HG02571 (cell line): ENCODE data around the gene FBXO15.

ENCODE experiments used
- ATAC-seq: cut with Tn5 transposase; IDR thresholded peaks from one replicate; pipeline ENCODE4 v1.9.1; 2021; ENCODE audit warnings: mild to moderate bottlenecking, moderate library complexity; ENCODE audit not compliant: unreplicated experiment

The FBXO15 gene

DNA sequence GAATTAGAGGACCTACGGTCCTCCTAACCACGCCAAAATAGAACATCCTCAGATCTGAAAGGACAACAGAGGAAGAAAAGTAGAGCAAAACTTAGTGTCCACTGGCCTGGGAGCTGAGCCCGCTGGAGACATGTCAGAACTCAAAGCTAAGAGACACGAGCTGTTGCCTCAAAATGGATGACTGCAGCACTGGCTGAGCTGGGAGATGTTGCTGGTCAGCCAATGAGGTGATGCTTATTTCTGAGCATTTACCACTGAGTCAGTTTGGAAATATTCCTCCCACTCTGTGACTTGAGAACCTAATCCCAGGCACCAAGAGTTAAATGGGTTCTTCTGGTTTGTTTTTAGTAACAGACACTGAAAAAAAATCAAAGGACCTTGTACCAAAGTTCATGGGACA, 32.6 kb downstream of the FBXO15 start:
- ATAC-seq, result no peak

DNA sequence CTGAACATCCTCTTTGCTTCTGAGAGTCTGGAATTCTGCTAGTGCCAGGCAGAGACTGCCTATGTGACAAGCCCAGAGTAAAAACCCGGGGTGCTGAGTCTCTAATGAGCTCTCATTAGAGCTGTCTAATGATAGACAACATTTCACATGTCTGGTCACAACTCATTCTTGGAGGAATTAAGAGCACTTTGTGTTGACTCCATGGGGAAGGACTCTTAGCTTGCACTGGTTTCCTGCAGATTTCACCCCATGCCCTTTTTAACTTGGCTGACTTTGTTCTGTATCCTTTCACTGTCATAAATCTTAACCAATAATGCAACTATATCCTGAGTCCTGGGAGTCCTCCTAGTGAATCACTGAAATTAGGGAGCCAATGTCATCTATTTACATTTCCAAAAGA, 33.5 kb downstream of the FBXO15 start:
- ATAC-seq, result no peak

DNA sequence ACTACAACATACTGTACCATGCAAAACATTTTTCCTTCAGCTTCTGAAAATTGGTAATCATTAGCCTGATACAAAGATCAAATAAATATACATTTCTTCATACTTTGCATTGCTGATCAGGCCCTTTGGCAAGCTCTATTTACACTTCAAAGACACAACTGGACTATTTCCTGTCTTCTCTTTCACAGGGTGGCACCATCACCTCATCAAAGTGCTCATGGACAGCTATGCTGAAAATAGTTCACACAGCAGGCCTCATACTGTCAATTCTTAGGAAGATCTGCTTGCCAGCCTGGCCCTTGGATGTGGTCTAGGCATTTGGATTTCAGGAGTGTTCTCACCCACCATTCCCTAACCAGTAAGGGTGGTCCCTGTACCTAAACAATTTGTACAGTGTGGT, 33.9 kb downstream of the FBXO15 start:
- ATAC-seq, result no peak

DNA sequence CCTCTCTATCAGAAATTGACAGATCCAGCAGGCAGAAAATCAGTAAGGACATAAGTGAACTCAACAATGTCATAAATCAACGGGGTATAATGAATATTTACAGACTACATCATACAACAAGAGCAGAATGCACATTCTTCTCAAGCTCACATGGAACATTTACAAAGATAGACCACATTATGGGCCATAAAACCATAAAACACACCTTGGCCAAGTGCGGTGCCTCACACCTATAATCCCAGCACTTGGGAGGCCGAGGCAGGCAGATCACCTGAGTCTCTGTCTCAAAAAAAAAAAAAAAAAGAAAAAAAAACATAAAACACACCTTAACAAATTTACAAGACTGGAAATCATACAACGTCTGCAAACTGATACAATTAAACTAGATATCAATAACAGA, 36.7 kb downstream of the FBXO15 start:
- ATAC-seq, result no peak

DNA sequence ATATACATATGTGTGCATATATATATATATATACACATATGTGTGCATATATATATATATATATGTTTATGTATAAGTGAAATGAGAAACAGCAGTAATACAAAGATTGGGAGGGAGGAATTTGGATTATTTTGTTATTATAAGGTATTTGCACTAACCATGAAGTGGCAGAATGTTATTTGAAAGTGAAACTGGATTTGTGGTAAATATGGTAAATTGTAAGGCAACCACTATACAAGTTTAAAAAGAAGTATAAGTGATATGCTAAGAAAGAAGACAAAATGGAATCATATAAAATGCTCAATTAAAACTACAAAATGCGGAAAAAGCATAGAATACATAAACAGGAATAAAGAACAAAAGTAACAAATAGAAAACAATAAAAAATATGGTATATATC, 37.5 kb downstream of the FBXO15 start:
- no peak for ATAC-seq

DNA sequence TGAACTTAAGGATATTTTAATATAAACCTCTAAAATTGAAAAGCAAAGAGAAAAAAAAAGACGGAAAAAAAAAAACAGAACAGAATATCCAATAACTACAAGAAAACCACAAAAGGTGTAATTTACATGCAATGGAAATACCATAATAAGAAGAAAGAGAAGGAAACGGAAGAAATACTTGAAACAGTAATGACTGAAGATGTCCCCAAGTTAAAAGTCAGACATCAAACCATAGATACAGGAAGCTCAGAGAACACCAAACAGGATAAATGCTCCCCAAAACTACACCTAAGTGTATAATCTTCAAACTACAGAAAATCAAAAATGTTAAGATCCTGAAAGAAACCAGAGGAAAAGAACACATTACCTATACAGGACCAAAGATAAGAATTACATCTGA, 39.2 kb downstream of the FBXO15 start:
- ATAC-seq, result no peak

DNA sequence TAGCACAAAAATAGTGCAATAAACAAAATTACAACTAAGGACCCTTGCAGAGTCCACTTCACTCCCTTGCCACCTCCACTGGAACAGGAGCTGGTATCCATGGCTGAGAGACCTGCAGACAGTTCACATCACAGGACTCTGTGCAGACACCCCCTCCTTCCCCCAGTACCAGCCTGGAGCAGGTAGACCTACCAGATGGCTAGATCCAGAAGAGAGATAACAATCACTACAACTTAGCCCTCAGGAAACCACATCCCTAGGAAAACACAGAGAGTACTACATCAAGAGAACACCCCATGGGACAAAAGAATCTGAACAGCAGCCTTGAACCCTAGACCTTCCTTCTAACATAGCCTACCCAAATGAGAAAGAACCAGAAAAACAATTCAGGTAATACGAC, 49.8 kb downstream of the FBXO15 start:
- ATAC-seq, result no peak

DNA sequence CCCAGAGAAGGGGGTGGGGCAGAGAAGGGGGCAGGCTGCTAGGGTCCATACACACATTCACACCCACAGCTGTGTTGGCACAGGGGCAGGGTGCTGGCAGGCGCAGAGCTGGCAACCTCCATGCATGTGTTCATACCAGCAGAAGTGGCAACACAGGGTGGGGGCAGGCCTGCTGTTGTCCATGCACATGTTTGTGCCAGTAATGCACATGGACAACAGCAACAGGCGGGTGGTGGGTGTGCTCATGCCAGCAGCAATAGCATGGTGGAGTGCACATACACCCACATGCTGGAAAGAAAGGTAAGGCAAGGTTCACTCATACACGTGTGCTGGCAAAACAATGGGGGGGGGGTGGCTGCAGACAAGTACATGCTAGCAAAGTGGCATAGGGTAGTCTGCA, 54.7 kb downstream of the FBXO15 start:
- no peak for ATAC-seq

DNA sequence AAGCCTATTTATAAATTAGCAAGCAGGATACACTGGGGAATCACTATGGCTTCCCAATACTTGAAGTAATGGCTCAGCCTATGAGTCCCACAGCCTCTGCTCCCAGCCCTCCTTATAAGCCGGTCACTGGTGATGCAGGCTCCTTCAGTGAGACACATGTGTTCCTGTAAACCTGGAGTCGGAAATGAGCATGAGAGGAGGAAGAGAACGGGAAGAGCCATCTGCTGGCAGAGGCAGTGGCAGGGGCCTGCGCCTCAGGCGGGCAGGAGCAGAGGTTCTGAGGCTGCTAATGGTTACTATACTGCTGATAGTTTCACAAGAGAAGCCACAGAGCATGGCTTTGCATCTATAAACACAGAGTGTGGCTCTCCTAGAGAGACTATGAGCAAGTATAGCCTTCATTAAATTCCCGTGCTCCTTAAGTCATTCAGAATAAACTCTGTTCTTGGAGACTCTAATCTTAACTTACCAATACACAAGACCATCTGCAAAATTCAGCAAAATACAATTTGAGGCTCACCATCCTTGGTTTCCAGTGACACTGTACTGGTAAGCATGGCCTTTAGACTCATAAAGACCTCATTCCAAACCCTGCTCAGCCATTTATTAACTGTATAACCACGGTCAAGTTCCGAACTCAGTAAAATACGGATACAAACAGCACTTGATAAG, 63.3 kb downstream of the FBXO15 start:
- ATAC-seq, result no peak

DNA sequence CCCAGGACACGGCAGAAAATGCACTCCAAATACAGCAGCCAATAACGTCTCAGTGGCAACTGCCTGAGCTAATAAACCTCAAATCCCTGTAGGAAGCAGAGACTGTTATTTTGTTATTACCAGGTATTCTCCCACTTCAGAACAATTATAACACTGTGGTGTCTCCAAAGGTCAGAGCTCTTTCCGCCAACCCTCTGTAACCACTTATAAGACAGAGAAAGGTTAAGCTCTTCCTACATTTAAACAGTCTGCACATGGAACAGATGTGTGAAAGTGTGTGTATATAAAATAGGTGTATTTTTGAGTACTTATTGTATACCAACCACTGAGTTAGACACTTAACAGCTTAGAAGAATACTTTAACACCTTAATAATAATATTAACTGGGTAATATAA, 64.1 kb downstream of the FBXO15 start:
- ATAC-seq, result no peak

DNA sequence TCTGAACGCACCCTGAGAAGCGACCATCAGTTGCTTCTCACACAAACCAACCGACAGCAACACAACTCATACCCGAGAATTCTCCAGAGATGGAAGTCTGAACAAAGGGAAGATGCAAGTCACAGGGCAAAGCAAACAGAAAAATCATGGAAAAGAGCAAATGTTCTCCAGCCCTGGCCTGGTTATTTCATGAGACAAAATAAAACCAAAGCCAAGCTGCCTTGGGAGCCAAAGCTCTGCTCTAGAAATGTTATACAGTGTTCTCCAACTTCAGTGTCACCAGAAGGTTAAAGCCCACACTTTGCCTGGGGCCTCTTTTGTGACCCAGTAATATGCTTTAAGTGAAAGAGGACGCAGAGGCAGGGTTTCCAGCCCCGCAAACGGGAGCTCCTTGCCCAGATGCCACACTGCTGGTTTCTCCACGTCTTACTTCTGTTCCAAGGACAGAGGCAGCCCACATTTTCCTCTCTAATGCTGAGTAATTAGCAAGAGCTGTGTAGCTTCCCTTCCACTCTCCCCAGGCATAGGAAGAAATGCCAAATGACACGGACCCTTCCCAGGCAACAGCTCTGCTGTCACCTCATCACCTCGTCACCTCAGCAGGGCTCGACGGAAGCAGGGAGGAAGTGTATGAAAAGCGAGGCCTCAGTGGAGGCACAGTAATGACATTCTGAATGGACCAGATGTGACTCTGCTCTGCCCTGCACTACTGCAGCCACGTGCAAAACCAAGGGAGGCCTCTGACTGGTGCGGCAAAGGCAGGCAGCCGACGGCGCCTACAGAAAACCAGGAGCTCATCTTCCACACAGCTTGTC, 64.7 kb downstream of the FBXO15 start:
- no peak for ATAC-seq

DNA sequence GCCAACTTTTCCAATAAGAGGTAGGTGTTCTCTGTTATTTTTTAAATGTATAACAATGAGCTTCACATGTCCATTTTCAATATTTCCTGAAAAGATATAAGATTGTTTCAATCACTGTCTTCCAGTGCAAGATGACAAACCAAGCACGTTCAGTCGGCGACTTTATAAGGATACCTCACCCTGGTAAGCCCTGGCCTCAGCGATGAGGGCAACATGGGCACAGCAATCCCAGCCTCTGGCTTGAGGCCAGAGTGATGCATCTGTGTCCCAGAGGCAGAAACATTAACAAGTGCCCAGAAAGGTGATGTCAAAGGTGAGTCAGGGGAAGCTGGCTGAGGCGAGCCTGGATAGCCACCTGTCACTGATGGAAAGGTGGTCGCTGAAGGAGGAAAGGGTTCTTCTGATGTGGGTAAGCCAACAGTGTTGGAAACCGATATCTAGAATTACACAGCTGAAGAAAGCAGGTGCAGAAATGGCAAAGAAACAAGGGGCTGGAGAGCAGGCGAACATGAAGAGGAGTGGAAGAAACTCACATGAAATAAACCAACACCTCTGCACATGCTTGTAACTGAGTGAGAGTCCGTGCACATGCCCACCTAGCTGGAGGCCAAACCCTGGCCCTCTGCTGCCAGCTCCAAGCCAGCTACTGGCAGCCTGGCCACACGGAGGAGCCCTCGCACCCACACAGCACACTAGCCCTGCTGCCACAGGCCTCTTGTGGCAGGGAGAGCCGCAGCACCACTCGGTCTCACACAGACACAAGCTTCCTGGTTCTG, 65.5 kb downstream of the FBXO15 start:
- peak; percentile 88 for ATAC-seq

DNA sequence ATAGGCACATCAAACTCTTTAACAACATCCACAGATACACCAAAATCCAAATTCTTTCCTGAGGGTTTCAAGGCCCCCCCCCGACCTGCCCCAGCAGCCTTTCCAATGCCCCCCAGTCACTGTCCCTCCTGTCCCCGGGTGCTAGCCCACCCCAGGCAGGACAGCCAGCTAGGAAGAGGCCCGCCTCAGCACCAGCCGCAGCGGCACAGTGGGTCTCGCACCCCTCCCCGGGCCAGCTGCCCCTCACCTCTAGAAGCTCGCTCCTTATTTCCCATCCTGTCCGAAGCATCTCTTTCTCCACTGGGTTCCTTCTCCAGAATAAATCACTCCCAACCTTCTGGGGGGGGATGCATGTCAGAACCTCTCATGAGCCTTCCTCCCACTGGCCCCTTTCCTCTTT, 69.4 kb downstream of the FBXO15 start:
- no peak for ATAC-seq

DNA sequence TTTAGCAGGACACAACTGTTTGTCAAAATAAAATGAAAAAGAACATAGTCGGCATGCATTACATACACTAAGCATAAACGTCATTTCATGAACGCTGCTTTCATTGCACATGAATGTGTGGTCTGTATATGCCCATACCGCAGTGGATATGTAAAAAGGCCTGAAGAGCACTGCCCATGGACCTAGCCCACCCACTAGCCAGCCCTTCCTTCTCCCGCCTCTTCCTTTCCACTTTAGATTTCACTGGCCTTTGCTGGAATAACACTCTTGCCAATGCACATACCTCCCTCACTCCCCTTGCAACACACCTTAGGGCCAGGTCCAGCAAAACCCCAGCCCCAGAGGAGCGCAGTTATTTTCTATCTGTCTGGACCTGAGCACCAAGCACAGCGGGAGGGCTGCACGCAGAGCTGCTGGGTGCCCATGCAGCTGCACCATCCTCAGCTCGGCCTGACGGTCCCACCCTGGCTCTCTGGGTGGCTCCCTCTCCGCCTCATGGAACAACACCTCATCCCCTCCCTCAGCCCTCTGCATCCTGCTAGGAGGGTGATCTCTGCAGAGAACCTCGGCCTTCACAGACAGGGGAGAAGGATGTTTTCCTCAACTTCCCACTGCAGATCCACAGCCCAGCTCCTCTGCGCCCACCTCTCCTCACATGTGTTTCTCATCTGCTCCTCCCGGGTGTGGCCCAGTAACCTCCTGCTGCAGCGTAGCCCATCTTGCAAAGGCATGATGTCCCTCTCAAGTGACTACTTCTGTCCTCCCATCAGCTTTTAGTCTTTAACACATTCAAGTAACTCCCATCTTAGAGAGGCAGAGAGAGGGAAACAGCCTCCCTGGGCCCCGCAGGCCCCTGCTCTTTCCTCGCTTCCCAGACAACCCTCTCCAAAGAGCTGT, 72.7 kb downstream of the FBXO15 start:
- no peak for ATAC-seq

DNA sequence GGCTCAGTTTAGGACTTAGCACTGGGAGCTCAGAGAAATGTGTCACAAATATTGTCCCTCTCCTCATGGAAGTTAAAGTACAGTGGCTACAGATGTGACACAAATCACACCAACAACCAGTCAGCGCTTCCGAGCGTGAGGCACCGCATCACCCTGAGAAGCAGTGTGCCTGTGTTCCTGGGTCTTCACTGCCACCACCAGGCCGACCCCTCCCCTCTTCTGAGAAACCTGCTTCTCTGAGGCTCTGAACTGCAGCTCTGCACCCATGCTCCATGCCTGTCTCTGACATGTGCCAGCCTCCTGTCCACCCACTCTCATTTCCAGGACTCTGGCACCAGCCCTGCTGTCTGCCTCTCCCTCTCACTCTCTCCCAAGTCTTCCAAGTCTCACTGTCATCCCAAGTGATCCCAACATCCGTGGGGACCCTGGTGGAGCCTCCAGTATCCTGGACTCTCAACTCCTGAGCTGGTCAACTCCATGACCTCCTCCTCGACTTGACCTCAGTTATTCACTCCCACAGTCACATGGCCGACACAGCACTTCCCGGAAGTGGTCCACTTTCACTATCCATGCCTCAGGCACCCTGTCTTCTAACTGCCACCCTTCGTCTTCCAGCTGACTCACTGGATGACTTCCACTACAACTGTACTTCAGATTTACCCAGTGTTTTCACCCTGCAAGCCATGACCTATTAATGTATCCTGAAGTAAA, 73.5 kb downstream of the FBXO15 start:
- ATAC-seq, result no peak

DNA sequence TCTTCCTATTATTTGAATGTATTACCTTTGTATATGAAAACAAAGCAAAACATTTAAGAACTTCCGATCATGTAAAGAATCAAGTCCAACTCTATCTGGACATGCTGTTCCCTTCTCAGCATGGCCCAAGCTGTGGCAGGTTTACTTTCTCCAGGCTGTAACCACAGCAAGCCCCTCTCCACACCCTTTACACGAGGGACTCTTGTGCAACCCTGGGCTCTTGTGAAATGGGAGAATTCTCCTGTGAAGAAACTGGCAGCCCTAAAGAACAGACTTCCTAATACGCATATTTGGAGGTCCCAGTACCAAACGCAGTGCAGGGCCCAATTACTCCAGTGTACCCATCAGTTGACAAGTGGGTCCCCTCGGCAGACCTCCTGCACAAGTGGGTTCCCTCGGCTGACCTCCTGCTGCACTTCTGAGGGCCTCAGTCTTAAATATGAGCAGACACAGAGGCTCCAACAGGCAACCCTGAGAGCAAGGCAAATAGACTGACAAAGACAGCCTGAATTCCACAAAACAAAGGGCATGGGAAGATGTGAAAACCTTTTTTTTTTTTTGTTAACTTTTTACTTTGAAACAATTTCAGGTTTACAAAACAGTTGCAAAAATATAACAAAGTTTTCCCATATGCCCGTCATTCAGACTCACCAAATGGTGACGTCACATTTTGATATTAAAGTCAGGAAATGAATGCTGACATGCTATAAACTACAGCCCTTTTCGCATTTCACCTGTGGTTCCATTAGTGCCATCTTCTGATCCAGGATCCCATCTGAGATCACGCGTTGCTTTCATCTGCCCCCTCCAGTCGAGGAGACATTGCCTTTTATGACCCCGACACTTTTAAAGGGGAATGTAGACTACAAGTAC, 78.2 kb downstream of the FBXO15 start:
- no peak for ATAC-seq

DNA sequence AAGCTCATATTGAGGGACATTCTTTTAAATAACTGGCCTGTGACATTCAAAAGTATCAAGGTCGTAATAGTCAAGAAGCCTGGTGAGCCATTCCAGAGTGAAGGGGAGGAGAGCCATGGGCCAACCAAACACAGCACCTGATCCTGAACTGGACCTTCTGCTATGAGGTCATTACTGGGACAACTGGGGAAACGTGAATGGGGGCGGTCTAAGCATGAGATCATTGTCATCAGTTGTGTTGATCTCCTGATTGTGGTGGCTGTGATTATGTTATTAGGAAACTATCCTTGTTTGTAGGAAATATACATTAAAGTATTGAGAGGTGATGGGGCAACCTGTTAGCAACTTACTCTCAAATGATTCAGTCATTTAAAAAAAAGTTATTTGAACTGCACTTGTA, 79.3 kb downstream of the FBXO15 start:
- ATAC-seq, result no peak

DNA sequence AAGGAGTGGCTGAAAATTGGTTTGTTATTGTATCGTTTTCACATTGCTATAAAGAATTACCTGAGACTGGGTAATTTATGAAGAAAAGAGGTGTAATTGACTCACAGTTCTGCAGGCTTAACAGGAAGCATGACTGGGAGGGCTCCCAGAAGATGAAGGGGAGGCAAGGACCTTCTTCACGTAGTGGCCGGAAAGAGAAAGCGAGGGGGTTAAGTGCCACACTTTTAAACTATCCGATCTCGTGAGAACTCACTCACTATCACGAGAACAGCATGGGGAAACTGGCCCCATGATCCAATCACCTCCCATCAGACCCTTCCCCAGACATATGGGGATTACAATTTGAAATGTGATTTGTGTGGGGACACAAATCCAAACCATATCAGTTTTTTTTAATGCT, 81.6 kb downstream of the FBXO15 start:
- ATAC-seq, result no peak

DNA sequence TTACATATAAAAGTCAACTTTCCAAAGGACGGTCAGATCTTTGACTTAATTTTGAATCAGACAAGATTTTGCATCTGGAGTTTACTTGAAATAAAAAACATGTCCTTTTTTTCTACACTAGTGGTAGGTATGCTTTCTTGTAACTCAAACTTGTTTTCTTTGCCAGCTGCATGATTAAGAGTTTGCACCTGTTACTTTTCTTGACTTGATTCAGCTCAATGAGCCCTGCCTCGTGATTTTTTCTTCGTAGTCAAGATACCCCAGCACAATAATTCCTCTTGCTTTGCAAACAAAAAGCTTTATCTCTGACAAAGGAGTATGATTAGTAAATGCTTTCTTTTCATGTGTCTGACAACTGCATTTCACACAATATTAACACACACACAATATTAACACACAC, 82.3 kb downstream of the FBXO15 start:
- ATAC-seq, result no peak
